HEK293T (cell line): Measurements from ENCODE around the gene PLD5.
A peak's percentile ranks its signal among the peaks of the same experiment; 100 is the strongest.
"Not testable (repeated sequence)": the region's sequence is repeated elsewhere in the genome, so short reads cannot be mapped to it uniquely, and the experiment has no call there.

Experiments used
- CTCF ChIA-PET: fragments of 350-600 bp; formaldehyde crosslinking; extraction: SDS; loops from one replicate; lab custom pipeline; 2021; ENCODE audit warnings: antibody characterized with exemption, inconsistent platforms; lab: Yijun Ruan, JAX
- POLR2A ChIA-PET: fragments of 350-600 bp; formaldehyde crosslinking; extraction: SDS; loops from one replicate; lab custom pipeline; 2020; ENCODE audit warnings: antibody characterized with exemption, inconsistent platforms; lab: Yijun Ruan, JAX
- DNase-seq: peaks from one replicate; pipeline ENCODE4 v3.0.0; 2012; ENCODE audit warnings: mixed read lengths; ENCODE audit errors: extremely low spot score
- ARNT ChIP-seq: fragments of 450-650 bp; IDR thresholded peaks from 2 replicates; pipeline ENCODE4 v1.6.1; 2017; ENCODE audit warnings: mild to moderate bottlenecking
- BHLHE40 ChIP-seq: fragments of 450-650 bp; IDR thresholded peaks from 2 replicates; pipeline ENCODE4 v1.6.1; 2016; ENCODE audit warnings: mild to moderate bottlenecking, moderate library complexity, borderline replicate concordance
- CTBP1 ChIP-seq: fragments of 450-650 bp; IDR thresholded peaks from 2 replicates; pipeline ENCODE4 v1.6.1; 2016; ENCODE audit warnings: borderline replicate concordance
- ELF4 ChIP-seq: fragments of 450-650 bp; IDR thresholded peaks from 2 replicates; pipeline ENCODE4 v1.6.1; 2017; ENCODE audit warnings: antibody characterized with exemption
- FOXA1 ChIP-seq: fragments of 450-650 bp; IDR thresholded peaks from 2 replicates; pipeline ENCODE4 v1.6.1; 2016; ENCODE audit warnings: mild to moderate bottlenecking
- FOXK2 ChIP-seq: fragments of 450-650 bp; IDR thresholded peaks from 2 replicates; pipeline ENCODE4 v1.6.1; 2016; ENCODE audit warnings: mild to moderate bottlenecking
- FOXM1 ChIP-seq: fragments of 450-650 bp; IDR thresholded peaks from 2 replicates; pipeline ENCODE4 v1.6.1; 2017; ENCODE audit warnings: mild to moderate bottlenecking, borderline replicate concordance
- HDGF ChIP-seq: fragments of 450-650 bp; IDR thresholded peaks from 2 replicates; pipeline ENCODE4 v1.6.1; 2017; ENCODE audit warnings: antibody characterized with exemption, borderline replicate concordance
- L3MBTL2 ChIP-seq: fragments of 450-650 bp; conservative IDR thresholded peaks from 2 replicates; pipeline ENCODE4 v1.6.1; 2016; ENCODE audit warnings: mild to moderate bottlenecking
- LEF1 ChIP-seq: fragments of 450-650 bp; IDR thresholded peaks from 2 replicates; pipeline ENCODE4 v1.6.1; 2017; ENCODE audit warnings: mild to moderate bottlenecking, borderline replicate concordance
- NFRKB ChIP-seq: fragments of 450-650 bp; IDR thresholded peaks from 2 replicates; pipeline ENCODE4 v1.6.1; 2016; ENCODE audit warnings: mild to moderate bottlenecking, moderate library complexity
- SP1 ChIP-seq: fragments of 450-650 bp; IDR thresholded peaks from 2 replicates; pipeline ENCODE4 v1.6.1; 2017
- SUZ12 ChIP-seq: fragments of 450-650 bp; IDR thresholded peaks from 2 replicates; pipeline ENCODE4 v1.6.1; 2016; ENCODE audit warnings: mild to moderate bottlenecking
- TARDBP ChIP-seq: fragments of 450-650 bp; IDR thresholded peaks from 2 replicates; pipeline ENCODE4 v1.6.1; 2016
- ZNF384 ChIP-seq: fragments of 450-650 bp; IDR thresholded peaks from 2 replicates; pipeline ENCODE4 v1.6.1; 2016
- TF ChIP-seq, protein P1 (sequence below): fragments of 450-650 bp; IDR thresholded peaks from 2 replicates; pipeline ENCODE4 v1.6.1; 2016

PLD5 gene

DNA sequence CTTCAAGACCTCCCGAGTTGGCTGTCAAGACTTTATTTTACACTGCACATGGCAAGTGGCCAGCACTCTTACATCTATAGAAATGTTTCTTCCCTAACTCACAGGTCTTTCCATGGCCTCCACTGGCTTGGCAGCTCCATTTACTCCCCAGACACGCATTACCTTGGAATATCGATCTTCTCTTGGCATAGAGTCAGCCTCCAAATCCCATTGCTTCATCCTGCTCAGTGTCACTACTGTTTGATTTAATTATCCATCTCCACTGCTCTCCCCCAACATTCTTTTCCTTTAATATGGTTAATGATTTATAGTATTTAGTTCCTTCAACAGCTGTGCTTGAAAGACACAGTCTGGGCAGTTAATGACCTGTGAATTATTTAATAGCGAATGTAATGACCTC lies 284.4 kb downstream of the PLD5 start:
- CTCF ChIA-PET, result interaction anchor here (0.6 kb wide), 1 partner anchor 9 kb away, joined by 3 read pairs; no protein-coding TSS in a partner anchor
- no peak for DNase-seq
- no peak for TF ChIP-seq TARDBP
- TF ChIP-seq, protein P1, sequence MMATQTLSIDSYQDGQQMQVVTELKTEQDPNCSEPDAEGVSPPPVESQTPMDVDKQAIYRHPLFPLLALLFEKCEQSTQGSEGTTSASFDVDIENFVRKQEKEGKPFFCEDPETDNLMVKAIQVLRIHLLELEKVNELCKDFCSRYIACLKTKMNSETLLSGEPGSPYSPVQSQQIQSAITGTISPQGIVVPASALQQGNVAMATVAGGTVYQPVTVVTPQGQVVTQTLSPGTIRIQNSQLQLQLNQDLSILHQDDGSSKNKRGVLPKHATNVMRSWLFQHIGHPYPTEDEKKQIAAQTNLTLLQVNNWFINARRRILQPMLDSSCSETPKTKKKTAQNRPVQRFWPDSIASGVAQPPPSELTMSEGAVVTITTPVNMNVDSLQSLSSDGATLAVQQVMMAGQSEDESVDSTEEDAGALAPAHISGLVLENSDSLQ, result peak; percentile 54
- POLR2A ChIA-PET, result no interaction called here

DNA sequence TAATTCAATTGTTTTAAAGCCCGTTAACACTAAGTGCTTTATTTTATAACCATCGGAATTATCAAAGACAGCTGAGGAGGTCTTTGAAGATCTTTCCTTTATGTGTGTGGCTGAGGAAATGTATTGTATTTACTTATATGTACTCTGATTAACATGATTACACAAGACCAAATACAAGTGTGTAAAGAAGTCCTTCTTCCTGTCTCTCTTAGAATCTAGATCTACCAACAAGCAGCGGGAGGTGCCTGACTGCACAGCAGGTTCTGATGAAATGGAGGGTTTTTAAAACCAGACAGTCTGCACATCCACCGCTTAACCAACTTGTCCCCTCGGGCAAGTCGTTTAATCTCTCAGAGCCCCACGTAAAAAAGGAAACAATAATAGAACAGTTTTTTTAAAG lies 285.1 kb downstream of the PLD5 start:
- TF ChIP-seq FOXM1 (no peak), FOXA1 (no peak), SP1 (no peak), ARNT (no peak), FOXK2 (no peak), ZNF384 (no peak), HDGF (no peak)
- DNase-seq, result no peak
- POLR2A ChIA-PET, result no interaction called here
- CTCF ChIA-PET, result interaction anchor here (0.6 to 1.1 kb wide), 2 partner anchors 8 to 247 kb away, joined by 3 read pairs; no protein-coding TSS in a partner anchor

DNA sequence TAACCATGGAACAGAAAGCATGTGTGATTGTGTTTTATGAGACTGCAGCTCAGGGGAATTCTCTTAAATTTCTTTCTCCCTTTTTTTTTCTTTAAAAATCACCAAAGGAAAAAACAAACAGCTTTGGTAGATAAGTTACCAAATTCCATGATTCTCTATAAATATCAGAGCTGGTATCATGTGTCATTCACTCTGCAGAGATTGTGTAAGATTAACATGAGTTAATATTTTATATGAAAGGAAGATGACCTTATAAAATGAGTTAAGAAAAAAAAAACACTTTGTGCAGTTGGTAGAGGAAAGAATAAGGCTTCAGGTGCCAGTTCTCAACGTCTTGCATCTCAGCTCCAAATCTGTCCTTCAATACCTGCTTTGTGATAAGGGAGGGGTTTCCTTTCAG lies 287.4 kb downstream of the PLD5 start:
- POLR2A ChIA-PET, result no interaction called here
- CTCF ChIA-PET, result no interaction called here
- TF ChIP-seq, protein P1, result no peak

DNA sequence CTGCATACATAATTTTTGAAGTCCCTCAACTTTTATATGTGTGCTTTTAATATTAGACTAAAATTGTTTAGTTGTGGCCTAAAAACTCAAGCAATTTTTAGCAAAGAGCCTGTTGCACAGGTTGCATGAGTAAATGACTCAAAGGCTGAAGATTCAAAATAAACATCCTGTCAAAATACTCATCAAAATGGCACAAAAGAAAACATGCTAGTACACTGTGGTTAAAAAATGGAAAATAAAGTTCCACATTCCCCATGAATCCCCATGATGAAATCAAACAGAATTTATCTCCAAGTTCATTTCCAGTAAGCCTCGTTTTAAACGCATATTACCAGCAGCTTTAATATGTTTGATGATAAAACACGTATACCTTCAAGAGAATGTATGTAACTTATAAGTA lies 295.5 kb downstream of the PLD5 start:
- TF ChIP-seq LEF1 (no peak), SP1 (no peak), CTBP1 (no peak), FOXK2 (no peak), FOXM1 (no peak), SUZ12 (no peak), BHLHE40 (no peak), TARDBP (no peak), HDGF (no peak), FOXA1 (no peak), ARNT (no peak)
- TF ChIP-seq, protein P1, result no peak
- DNase-seq, result no peak
- POLR2A ChIA-PET, result no interaction called here
- CTCF ChIA-PET, result no interaction called here

More for the DNA sequence above, 287.4 kb downstream of the PLD5 start:
- no peak for DNase-seq

DNA sequence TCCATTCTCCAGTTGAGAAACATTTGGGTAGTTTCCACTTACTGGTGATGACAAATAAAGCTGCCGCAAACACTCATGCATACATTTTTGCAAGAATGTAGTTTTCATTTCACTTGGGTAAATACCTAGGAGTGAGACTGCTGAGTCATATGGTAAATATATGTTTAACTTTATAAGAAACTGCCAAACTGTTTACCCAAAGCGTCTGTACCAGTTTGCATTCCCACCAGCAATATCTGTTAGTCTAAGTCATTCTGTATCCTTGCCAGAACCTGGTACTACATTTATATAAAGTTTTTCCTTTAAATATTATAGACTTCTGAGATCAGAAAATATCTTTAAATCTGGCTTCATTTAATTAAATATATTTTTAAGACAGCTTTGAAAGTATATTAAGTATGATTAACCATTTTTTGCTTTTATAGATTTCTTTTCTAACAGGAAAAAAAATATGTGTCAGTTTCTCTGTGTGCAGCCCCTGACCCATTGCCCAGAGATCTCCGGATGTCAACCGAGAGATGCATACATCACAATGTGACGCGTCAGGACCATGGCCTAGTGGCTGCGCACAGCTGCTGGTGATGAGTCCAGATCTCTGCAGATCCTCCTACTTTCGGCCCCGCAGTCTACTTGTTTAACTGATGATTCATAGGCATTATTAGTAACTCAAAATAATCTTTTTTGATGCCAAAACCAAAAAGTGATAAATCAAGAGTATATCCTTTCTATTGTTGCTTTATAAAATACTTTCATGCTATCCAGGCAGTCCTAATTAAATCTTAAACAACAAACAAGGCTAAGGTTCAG lies 298.5 kb downstream of the PLD5 start:
- no peak for DNase-seq
- ChIA-PET CTCF (no interaction called here), POLR2A (no interaction called here)
- TF ChIP-seq FOXM1 (no peak), TARDBP (no peak), SUZ12 (no peak), ARNT (no peak), LEF1 (no peak), ELF4 (no peak)

DNA sequence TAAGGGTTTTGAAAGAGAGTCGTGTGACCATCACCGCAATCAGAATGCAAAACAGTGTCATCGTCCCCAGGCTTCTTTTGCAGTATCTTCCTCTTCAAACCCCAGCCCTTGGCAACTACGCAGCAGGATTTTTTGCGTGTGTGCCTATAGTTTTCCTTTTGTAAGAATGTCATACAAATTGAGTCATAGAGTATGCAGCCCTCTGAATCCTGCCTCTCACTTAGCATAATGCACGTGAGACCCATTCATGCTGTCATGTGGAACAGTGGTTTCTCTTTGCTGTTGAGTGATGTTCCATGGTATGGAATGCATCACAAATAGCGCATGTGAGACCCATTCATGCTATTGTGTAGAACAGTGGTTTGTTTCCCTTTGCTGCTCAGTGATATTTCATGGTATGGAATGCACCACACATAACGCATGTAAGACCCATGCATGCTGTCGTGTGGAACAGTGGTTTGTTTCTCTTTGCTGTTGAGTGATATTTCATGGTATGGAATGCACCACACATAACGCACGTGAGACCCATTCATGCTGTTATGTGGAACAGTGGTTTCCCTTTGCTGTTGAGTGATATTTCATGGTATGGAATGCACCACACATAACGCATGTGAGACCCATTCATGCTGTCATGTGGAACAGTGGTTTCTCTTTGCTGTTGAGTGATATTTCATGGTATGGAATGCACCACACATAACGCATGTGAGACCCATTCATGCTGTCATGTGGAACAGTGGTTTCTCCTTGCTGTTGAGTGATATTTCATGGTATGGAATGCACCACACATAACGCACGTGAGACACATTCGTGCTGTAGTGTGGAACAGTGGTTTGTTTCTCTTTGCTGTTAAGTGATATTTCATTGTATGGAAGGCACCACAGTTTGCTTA lies 299.4 kb downstream of the PLD5 start:
- CTCF ChIA-PET, POLR2A ChIA-PET, DNase-seq: not testable (repeated sequence)

DNA sequence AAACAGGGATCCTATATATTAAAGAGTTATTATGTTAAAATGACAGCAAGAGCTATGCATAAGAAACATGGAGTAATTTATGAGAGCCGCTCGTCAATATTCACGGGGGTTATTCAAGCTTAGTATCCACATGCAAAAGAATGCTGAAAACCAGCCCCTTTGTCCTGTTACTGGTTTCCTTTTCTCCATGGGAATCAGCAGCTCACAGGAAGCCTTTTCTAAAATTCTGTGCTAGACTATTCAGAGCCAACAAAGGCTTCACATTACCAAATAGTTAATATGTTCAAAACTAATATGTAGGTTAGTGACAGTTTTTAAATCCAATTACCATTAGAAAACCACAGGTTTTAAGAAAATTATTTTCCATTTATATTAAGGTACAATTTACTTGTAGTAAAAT lies 300.0 kb downstream of the PLD5 start:
- ChIA-PET POLR2A (no interaction called here), CTCF (no interaction called here)
- DNase-seq, result no peak
- no peak for TF ChIP-seq ARNT
- TF ChIP-seq, protein P1, result no peak
- no peak for TF ChIP-seq FOXK2
- TF ChIP-seq ZNF384, result no peak
- TF ChIP-seq HDGF, result no peak
- no peak for TF ChIP-seq LEF1
- TF ChIP-seq SP1, result no peak
- TF ChIP-seq L3MBTL2, result no peak
- no peak for TF ChIP-seq BHLHE40
- no peak for TF ChIP-seq CTBP1
- TF ChIP-seq FOXA1, result no peak
- no peak for TF ChIP-seq FOXM1
- TF ChIP-seq NFRKB, result no peak
- TF ChIP-seq TARDBP, result no peak
- TF ChIP-seq ELF4, result no peak
- no peak for TF ChIP-seq SUZ12
